Femur (tissue), 1 donor: ENCODE results near the gene DAW1.
A peak's percentile ranks its signal among the peaks of the same experiment; 100 is the strongest.

Experiments used
- DNase-seq: peaks from one replicate; pipeline ENCODE4 v3.0.0-alpha.2; 2017

Gene DAW1

GRCh38 chr2:227862227-227862740 lies 9.1 kb upstream of the DAW1 start:
- no peak for DNase-seq

DNA sequence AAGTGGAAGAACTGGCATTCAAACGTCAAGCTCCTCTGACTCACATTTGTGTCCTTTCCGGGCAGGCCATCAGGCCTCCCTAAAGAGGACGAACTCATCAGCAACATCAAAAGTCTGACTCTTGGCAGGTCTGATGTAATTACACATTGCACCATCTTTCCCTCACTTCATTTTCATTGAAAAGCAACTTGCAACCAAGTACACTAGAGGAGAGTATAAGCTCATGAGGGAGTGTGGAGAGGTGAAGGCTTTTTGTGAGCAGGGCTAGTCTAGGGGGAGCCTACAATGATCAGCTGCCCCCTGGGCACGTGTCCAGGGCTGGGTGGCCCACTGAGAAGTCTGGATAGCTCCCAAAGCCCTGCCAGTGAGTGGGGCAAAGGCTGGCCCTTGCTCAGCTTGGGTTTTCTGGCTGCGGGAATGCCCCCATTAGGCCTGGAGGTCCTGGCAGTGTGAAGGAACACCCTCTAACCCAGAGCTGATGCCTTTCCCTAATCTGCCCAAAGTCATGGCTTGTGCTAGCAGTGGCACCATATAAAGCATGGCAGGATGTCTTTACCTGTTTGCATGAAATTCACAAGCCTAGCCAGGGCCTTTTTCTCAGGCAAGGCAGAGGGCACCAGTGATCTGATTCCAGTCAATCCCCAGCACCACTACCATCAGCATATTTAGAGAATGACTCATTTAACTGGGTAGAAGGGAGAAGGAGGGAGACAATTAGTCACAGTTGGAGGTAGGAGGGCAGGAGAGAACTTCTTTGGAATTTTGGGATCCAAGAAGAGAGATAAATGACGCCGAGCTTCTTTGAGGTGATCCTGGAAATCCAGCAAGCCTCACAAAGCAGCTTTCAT lies 8.5 kb upstream of the DAW1 start:
- no peak for DNase-seq

DNA sequence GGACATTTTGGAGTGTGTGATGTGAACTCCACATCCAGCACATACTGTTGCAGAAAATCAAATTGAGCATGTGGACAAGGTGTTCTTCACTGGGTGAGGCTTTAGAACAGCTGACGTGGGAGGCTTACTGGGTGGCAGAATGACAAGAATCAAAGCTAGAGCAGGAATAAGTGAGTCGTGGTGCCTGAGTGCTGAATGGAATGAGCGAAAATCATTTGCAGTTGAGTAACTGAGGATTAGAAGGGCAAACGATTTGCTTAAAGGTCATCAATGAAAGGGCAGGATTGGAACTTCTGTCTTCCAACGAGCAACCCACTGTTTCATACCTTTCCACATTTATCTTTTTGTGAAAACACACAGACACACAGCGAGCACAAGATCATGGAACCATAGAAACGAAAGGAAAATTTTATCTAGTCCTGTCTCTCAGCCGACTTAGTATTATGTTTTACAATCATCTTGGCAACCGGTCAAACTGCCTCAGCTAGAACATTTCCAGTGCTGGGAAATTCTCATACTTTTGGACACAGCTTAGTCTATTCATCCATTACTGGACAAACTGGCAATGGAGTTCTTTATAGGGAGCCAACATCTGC lies 7.2 kb upstream of the DAW1 start:
- no peak for DNase-seq

DNA sequence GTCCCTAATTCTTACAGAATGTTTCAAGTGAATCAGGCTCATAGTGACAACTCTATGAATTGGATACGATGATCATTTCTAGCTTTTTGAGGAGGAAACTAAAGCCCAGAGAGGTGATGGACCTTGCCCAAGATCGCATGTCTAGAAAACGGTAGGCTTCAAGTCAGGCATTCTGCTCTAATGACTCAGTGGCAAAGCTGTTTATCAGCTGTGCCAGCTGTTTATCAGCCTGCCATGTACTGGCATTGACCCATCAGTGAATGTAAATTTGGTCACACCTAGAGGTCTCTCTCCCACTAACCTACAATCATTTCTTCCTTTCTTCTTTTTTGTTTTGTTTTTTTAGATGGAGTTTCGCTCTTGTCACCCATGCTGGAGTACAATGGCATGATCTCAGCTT lies 6.1 kb upstream of the DAW1 start:
- no peak for DNase-seq

- DNase-seq = no peak
Measured at GRCh38 chr2:227867386-227867785, 4.0 kb upstream of the DAW1 start.

GRCh38 chr2:227870710-227871374 lies 589 bp upstream of the DAW1 start:
- DNase-seq = no peak

DNA sequence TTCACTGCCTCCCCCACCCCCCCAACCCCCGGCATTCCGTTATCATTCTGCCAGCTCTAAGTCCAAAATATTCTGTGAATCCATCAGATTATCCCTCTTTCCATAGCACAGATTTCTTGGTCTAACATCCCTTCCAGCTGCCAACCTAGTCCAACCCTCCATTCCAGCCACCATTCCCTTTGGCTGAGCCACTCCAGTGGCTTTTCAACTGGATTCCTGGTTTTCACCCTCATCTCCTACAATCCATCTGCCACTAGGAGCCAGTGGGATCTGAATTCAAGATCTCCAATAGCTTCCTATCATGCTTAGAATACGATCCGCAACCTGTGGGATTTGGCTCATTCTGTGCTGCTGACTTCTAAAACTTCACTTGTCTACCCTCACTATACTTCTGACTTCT lies 1.2 kb downstream of the DAW1 start:
- DNase-seq = no peak

- no peak for DNase-seq
Measured at GRCh38 chr2:227876300-227876801, 4.9 kb downstream of the DAW1 start.

DNA sequence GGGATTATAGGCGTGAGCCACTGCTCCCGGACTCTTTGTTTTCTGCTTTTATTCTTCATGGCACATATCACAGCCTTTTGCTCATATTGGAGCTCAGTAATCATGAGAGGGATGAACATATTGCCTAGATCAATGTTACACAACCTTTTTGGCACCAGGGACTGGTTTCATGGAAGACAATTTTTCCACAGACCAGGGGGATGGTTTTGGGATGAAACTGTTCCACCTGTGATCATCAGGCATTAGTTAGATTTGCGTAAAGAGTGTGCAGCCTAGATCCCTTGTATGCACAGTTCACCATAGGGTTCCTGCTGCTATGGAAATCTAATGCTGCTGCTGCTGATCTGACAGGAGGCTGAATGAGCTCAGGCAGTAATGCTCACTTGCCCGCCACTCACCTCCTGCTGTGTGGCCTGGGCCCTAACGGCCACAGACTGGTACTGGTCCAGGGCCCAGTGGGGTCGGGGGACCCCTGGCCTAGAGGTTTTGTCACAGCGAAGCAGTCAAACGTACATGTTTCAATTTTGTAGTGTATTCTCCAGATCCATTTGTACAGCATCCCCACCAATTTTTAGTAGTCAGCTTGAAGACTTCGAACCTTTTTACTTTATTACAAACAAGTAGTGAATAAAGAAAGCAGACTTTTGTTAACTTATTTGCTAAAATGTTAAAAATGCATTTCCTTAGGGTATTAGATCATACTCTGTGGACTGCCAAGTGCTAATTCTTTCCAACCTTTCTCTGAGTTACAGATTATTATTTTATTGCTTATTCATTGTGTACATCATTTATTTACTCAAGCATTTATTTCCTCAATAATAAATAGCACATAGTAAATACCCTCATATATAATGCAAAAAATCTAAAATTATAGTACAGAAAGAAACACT lies 6.2 kb downstream of the DAW1 start:
- no peak for DNase-seq

DNA sequence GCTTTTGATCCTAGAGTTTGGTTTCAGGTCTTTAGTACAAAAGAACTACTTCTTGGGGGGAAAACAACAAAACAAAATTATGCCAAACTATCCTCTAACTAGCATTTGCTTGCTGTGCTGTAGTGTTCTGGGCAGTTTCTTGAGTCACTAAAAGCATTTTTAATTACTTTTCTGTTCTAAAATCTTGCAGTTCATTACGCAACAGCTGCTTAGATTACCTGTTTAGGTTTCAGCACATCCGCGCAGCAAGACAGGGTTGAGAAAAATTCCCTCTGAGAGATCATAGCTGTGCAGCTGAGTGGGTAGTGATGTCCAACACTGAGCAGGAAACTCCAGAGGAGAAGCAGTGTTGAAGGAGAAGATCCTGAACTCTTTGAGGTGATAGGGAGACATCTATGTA lies 9.0 kb downstream of the DAW1 start:
- DNase-seq = no peak

DNA sequence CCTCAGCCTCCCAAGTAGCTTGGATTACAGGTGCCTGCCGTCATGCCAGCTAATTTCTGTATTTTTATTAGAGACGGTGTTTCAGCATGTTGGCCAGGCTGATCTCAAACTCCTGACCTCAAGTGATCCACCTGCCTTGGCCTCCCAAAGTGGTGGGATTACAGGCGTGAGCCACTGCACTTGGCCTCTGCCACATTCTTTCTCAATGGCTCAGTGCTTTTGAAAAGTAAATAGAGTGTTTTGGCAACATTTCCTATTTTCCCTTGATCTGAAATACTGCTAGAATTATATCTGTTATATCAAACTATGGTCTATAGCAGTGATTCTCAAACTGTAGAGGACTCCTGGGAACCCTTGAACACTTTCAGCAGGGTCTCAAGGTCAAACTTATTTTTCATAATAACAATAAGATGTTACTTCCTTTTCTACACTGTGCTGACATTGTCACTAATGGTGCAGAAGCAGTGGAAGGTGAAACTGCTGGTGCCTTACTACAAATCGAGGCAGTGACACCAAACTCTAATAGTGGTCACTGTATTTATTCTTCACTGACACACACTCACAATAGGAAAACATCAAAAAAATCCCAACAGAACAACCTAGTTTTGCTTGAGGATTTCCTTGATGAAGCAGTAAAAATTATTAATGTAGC lies 10.6 kb downstream of the DAW1 start:
- DNase-seq = no peak

- peak; percentile 42 for DNase-seq
Measured at GRCh38 chr2:227884511-227884947, 13.1 kb downstream of the DAW1 start.

DNA sequence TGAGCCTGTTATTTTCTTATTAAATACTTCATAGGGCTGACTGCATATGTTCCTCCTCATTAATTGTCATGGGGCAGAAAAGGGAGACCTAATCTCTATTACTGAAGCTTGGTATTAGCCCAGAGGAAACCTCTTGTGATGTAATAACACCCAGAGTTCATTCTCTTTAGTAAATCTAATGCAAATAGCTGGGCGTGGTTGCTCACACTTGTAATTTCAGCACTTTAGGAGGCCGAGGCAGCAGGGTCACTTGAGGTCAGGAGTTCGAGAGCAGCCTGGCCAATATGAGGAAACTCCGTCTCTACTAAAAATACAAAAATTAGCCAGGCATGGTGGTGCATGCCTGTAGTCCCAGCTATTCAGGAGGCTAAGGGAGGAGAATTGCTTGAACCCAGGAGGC lies 14.7 kb downstream of the DAW1 start:
- DNase-seq = no peak

DNA sequence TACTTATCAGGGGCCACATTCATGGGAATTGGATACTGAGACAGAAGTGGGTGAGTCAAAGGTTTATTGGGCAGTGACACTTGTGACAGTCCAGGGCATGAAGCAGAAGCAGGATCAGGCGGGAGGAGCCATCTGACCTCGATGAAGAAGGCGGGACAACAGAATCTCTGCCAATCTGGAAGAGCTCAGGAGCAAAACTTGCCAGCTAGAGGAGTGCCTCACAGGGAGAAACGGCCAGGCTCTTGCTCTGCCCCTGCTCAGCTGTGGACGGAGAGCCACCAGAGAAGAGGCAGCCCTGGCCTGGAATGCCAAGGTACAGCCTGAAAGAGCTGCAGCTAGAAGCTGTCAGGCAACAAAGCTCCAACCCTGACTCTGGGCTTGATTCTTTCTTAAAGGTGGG lies 16.9 kb downstream of the DAW1 start:
- DNase-seq = no peak

DNA sequence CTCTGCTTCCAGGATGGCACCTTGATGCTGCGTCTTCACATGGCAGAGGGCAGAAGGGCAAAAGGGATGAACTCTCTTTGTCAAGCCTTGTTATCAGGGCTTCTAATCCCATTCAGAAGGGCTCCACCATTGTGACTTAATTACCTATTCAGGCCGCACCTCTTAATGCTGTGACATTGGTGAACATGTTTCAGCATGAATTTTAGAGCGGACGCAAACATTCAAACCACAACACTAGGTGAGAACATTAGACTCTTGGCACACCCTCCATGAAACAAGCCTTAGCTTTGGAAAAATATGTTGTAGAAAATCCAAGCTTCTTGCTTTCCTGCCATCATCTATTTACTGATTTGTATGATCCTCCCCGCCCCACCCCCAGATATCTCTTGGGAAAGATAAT lies 17.9 kb downstream of the DAW1 start:
- no peak for DNase-seq

GRCh38 chr2:227890495-227891079 lies 19.2 kb downstream of the DAW1 start:
- no peak for DNase-seq

GRCh38 chr2:227891673-227892072 lies 20.2 kb downstream of the DAW1 start:
- DNase-seq = no peak

DNA sequence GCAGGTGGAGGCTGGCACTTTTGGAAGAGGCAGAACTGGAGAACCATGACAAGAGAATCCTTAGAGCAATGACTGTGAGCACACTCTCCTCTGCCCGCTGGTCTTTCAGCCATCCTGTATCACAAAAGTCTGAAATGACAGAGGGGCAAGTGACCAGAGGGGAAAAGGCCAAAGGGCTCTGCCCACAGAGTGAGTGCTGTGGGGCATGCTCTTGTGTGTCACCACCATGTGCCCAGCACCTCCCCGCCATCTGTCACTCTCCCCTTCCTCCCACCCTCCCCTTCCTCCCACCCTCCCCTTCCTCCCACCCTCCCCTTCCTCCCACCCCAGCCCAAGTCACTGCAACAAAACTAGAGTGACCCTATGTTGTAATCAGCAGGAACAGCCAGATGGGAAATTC lies 31.9 kb downstream of the DAW1 start:
- DNase-seq = no peak

- DNase-seq = no peak
Measured at GRCh38 chr2:227906991-227907390, 35.6 kb downstream of the DAW1 start.

DNA sequence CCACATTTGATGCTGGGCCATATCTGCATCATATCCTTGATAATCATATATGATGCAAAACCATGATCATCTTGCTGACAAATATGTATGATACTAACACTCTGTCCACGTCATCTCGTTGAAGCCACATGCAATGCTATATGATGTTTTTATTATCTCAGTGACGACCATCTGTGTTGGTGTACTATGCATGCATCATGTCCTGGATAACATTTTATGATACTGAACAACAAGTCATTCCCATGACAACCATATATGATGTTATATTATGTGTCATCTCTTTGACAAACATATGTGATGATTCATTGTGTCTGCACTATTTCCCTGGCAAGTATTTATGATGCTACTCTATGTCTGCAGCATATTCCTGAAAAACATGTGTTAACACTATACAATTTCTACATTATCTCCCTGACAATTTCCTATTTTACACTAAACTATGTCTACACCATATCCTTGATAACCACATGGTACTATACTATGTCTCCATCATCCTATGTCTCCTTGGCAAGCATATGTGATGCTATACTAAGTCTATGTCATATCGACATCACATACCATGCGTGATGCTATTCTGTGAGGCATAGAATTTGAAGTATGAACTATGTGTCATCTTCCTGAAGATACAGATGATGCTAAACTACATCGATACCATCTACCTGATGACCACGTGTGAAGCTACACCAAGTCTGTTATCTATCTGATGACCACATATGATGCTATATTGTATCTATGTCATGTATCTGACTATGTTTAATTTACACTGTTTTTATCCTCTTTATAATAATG lies 37.0 kb downstream of the DAW1 start:
- no peak for DNase-seq

DNA sequence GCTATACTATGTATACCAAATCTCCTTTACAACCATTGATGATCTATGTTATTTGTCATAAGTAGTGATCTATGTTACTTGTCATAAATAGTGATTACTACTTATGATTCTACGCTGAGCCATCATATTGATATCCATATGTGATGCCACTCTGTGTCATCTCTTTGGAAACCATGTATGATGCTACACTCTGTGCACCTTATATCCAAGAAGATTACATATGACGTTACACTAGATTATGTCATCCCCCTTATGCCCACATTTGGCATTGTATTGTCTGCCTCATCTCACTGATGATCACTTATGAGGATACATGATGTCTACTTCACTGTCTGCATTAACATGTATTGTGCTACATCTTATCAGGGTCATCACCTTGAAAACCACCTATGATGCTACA lies 42.9 kb downstream of the DAW1 start:
- no peak for DNase-seq
